ENCODE measurements around the gene FYB2. TPM values are rescaled to one million over a fixed set of nuclear protein-coding genes. Genes with fewer than 3 reads are reported as not detected.

The FYB2 gene
- total RNA-seq, 1 donor from 2014 or later = not detected

DNA sequence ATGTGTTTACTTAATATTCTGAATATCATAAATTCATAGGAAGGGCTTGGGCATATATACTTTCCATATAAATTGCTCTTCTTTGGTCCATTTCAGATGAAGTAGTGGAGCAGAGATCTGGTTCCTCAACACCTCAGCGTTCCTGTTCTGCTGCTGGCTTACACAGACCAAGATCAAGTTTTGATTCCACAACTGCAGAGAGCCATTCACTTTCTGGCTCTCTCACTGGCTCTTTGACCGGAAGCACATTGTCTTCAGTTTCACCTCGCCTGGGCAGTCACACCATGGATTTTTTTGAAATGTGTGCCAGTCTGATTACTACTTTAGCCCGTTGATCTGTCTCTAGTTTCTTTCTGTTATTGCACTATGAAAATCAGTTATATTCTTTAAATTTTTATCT lies 111.8 kb downstream of the FYB2 start:
- Mint-ChIP-seq H3K4me1 (ENCODE audit: low read depth, unreplicated experiment) (no peaks in the 10 kb centered on the region), H3K36me3 (ENCODE audit: unreplicated experiment) (no peaks in the 10 kb centered on the region), H3K27me3 (ENCODE audit: unreplicated experiment) (no peaks in the 10 kb centered on the region), H3K4me3 (ENCODE audit: unreplicated experiment) (no peak overlapping the region), H3K27ac (ENCODE audit: unreplicated experiment) (no peak overlapping the region), H3K9me3 (ENCODE audit: unreplicated experiment) (no peaks in the 10 kb centered on the region)
- TF ChIP-seq, protein P1, sequence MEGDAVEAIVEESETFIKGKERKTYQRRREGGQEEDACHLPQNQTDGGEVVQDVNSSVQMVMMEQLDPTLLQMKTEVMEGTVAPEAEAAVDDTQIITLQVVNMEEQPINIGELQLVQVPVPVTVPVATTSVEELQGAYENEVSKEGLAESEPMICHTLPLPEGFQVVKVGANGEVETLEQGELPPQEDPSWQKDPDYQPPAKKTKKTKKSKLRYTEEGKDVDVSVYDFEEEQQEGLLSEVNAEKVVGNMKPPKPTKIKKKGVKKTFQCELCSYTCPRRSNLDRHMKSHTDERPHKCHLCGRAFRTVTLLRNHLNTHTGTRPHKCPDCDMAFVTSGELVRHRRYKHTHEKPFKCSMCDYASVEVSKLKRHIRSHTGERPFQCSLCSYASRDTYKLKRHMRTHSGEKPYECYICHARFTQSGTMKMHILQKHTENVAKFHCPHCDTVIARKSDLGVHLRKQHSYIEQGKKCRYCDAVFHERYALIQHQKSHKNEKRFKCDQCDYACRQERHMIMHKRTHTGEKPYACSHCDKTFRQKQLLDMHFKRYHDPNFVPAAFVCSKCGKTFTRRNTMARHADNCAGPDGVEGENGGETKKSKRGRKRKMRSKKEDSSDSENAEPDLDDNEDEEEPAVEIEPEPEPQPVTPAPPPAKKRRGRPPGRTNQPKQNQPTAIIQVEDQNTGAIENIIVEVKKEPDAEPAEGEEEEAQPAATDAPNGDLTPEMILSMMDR (IDR thresholded peaks at IDR 0.05; ENCODE audit: partially characterized antibody, unreplicated experiment) = no peak
- DNase-seq = no peak

DNA sequence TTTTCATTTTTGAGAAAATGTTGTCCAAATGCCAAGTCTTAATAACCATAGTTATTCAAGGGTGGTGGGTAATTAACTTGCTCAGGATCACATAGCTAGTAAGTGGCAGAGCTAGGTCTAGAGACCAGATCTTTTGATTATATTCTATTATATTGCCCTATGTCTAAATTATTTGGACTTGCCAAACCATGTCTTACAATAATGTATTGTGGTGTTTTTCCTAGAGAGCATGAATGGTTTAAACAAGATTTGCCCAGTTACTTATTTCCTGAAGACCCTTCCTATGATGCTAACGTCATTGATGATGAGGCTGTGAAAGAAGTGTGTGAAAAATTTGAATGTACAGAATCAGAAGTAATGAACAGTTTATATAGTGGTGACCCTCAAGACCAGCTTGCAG lies 115.5 kb downstream of the FYB2 start:
- DNase-seq = no peak
- TF ChIP-seq, protein P1 (IDR thresholded peaks at IDR 0.05; ENCODE audit: partially characterized antibody, unreplicated experiment) = no peak
- Mint-ChIP-seq H3K27me3 (ENCODE audit: unreplicated experiment) (no peaks in the 10 kb centered on the region), H3K4me1 (ENCODE audit: low read depth, unreplicated experiment) (no peaks in the 10 kb centered on the region), H3K27ac (ENCODE audit: unreplicated experiment) (no peak overlapping the region), H3K9me3 (ENCODE audit: unreplicated experiment) (no peaks in the 10 kb centered on the region), H3K4me3 (ENCODE audit: unreplicated experiment) (no peak overlapping the region), H3K36me3 (ENCODE audit: unreplicated experiment) (no peaks in the 10 kb centered on the region)

DNA sequence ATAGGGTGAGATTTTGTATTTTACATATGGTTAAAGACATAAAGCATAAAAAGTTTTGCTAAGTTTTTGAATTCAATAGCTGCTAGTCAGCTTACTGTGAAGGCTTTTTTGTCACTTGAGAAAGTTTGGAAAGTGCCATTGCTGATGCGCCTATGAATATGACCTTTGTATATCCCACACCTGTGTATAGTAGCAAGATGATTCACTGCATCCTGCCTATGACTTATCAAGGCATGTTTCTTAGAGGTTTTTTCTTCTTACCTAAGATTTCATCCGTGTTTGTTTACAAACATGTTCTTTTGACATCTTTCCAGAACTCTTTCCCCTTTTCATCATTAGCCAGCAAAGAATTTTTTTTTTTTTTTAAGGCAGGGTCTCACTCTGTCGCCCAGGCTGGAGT lies 122.5 kb downstream of the FYB2 start:
- Mint-ChIP-seq H3K4me1 (ENCODE audit: low read depth, unreplicated experiment) (no peaks in the 10 kb centered on the region), H3K36me3 (ENCODE audit: unreplicated experiment) (no peaks in the 10 kb centered on the region), H3K27ac (ENCODE audit: unreplicated experiment) (no peak overlapping the region), H3K4me3 (ENCODE audit: unreplicated experiment) (no peak overlapping the region), H3K9me3 (ENCODE audit: unreplicated experiment) (peaks cover 1% of the 10 kb centered on the region), H3K27me3 (ENCODE audit: unreplicated experiment) (no peaks in the 10 kb centered on the region)
- DNase-seq = no peak
- TF ChIP-seq, protein P1 (IDR thresholded peaks at IDR 0.05; ENCODE audit: partially characterized antibody, unreplicated experiment) = no peak

DNA sequence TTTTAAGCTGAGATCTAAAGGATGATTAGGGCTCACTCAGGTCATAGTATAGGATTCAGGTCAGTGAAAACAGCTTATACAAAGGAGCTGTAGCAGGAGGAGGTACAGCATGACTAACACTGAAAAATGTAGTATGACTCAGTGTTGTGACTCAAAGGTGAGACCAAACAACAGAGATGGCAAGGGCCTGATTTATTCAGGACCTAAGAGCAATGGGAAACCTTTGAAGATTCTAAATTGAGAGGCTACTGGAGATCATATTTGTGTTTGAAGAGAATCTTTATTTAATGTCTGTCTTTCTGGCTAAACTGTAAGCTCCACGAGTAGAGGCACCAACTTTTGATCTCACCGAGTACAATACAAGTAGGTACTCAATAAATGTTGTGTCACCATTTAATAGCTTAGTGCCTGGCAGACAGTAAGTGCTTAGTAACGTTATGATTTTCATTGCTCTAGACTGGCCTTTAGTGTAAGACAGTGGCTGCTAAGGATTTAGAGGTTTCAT lies 130.6 kb downstream of the FYB2 start:
- Mint-ChIP-seq H3K36me3 (ENCODE audit: unreplicated experiment) (no peaks in the 10 kb centered on the region), H3K4me1 (ENCODE audit: low read depth, unreplicated experiment) (no peaks in the 10 kb centered on the region), H3K27me3 (ENCODE audit: unreplicated experiment) (peaks cover 2% of the 10 kb centered on the region), H3K27ac (ENCODE audit: unreplicated experiment) (no peak overlapping the region), H3K4me3 (ENCODE audit: unreplicated experiment) (no peak overlapping the region), H3K9me3 (ENCODE audit: unreplicated experiment) (no peaks in the 10 kb centered on the region)
- DNase-seq = no peak
- TF ChIP-seq, protein P1 (IDR thresholded peaks at IDR 0.05; ENCODE audit: partially characterized antibody, unreplicated experiment) = no peak

DNA sequence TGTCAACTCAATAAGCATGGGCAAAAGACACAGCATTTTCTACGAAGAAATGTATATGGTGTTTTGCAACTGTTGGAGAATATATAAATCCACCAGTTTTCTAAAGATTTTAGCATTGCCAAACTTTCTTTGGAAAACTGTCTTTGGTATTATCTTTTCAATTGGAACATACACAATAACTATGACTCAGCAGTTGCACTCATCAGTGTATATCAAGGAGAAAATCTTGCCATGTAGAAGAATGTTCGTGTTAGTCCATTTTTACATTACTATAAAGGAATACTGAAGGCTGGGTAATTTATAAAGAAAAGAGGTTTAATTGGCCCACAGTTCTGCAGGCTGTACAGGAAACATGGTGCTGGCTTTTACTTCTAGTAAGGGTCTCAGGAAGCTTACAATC lies 133.0 kb downstream of the FYB2 start:
- Mint-ChIP-seq H3K4me1 (ENCODE audit: low read depth, unreplicated experiment) (no peaks in the 10 kb centered on the region), H3K27ac (ENCODE audit: unreplicated experiment) (no peak overlapping the region)

More for the DNA sequence above, 133.0 kb downstream of the FYB2 start:
- H3K4me3 Mint-ChIP-seq (ENCODE audit: unreplicated experiment) = no peak overlapping the region
- no peak for DNase-seq
- no peaks in the 10 kb centered on the region for H3K36me3 Mint-ChIP-seq (ENCODE audit: unreplicated experiment)
- peaks cover 2% of the 10 kb centered on the region for H3K27me3 Mint-ChIP-seq (ENCODE audit: unreplicated experiment)
- no peaks in the 10 kb centered on the region for H3K9me3 Mint-ChIP-seq (ENCODE audit: unreplicated experiment)
- TF ChIP-seq, protein P1 (IDR thresholded peaks at IDR 0.05; ENCODE audit: partially characterized antibody, unreplicated experiment) = no peak

Data from glutamatergic neuron (in vitro differentiated cells).